HG03060 (cell line): ENCODE results near the gene NRXN3.

Source experiments
- ATAC-seq: cut with Tn5 transposase; IDR thresholded peaks from one replicate; pipeline ENCODE4 v1.9.1; 2021; ENCODE audit warnings: low read depth, moderate number of reproducible peaks; ENCODE audit not compliant: unreplicated experiment

NRXN3 gene

GRCh38 chr14:79613625-79614024 is 1443.5 kb downstream of the NRXN3 start:
- ATAC-seq, result no peak

GRCh38 chr14:79614448-79614847 is 1444.3 kb downstream of the NRXN3 start:
- ATAC-seq, result no peak

GRCh38 chr14:79627058-79627457 is 1456.9 kb downstream of the NRXN3 start:
- no peak for ATAC-seq

- ATAC-seq, result no peak
These were observed 1459.5 kb downstream of the NRXN3 start for GRCh38 chr14:79629411-79630287.

- no peak for ATAC-seq
These were observed 1460.3 kb downstream of the NRXN3 start for GRCh38 chr14:79630288-79630960.

- no peak for ATAC-seq
These were observed 1461.1 kb downstream of the NRXN3 start for GRCh38 chr14:79631276-79631675.

- ATAC-seq, result no peak
These were observed 1468.6 kb downstream of the NRXN3 start for GRCh38 chr14:79638672-79639266.

GRCh38 chr14:79639613-79640012 is 1469.4 kb downstream of the NRXN3 start:
- ATAC-seq, result no peak

- ATAC-seq, result no peak
These were observed 1471.2 kb downstream of the NRXN3 start for GRCh38 chr14:79641371-79641770.

- ATAC-seq, result no peak
These were observed 1473.0 kb downstream of the NRXN3 start for GRCh38 chr14:79643132-79643531.

GRCh38 chr14:79645753-79646362 is 1475.7 kb downstream of the NRXN3 start:
- ATAC-seq, result no peak

- ATAC-seq, result no peak
These were observed 1479.7 kb downstream of the NRXN3 start for GRCh38 chr14:79649856-79650255.

GRCh38 chr14:79652513-79653307 is 1482.5 kb downstream of the NRXN3 start:
- no peak for ATAC-seq

GRCh38 chr14:79656056-79656455 is 1485.9 kb downstream of the NRXN3 start:
- no peak for ATAC-seq

- no peak for ATAC-seq
These were observed 1486.3 kb downstream of the NRXN3 start for GRCh38 chr14:79656496-79656895.

- no peak for ATAC-seq
These were observed 1488.0 kb downstream of the NRXN3 start for GRCh38 chr14:79658221-79658620.

- ATAC-seq, result no peak
These were observed 1488.6 kb downstream of the NRXN3 start for GRCh38 chr14:79658769-79659168.

- no peak for ATAC-seq
These were observed 1490.1 kb downstream of the NRXN3 start for GRCh38 chr14:79660053-79660939.

GRCh38 chr14:79661752-79662151 is 1491.6 kb downstream of the NRXN3 start:
- no peak for ATAC-seq
